Heart left ventricle (tissue), 13 donors: ENCODE measurements around the gene DPYSL3.

Experiments used
- POLR2A ChIP-seq, 2 donors: fragments of 450-650 bp; IDR thresholded peaks; one replicate each; pipeline ENCODE4 v1.6.1; 2017; ENCODE audit warnings: antibody characterized with exemption in 2 of 2, mild to moderate bottlenecking in 2 of 2, moderate library complexity in 2 of 2
- TF ChIP-seq, protein P1 (sequence below), 12 donors: fragments of 200-600 bp; sonication (generic) in 4 of 12; IDR thresholded peaks; one replicate each; pipeline versions ENCODE4 v1.5.0 to v1.8.0; 2018 to 2022; ENCODE audit warnings: antibody characterized with exemption in 12 of 12, mild to moderate bottlenecking in 5 of 12
- donor health status: ischemic (EF 13 %, LVEDD 7.1; RV severe dilation, severe dysfunction).
- donor health status: DM: no; HTN: yes; CAD: no.
- donor health status: DM: no; HTN: no; CAD: no.
- donor health status: ischemic (EF 25% LVEDD 6.9; RV normal size, moderate dysfunction).
- donor health status: ischemic (EF 25% LVEDD 5.7; RV mildly dilated, moderate dysfunction).
- donor health status: ischemic (EF 35%, LVEDD 5.7; RV mildly dilated, moderate dysfunction).
- donor health status: nonischemic (EF 11% LVEDD 7.7; RV severe dilation, severe dysfunction).
- donor health status: DM: yes; HTN: yes; CAD: no.
- donor health status: PGD.
- donor health status: ischemic (EF 29% LVEDD 5.4; RV normal size, mild dysfunction).
- donor health status: nonischemic (EF 23%, LVEDD 6.1; RV moderate dilation, normal function).

DNA sequence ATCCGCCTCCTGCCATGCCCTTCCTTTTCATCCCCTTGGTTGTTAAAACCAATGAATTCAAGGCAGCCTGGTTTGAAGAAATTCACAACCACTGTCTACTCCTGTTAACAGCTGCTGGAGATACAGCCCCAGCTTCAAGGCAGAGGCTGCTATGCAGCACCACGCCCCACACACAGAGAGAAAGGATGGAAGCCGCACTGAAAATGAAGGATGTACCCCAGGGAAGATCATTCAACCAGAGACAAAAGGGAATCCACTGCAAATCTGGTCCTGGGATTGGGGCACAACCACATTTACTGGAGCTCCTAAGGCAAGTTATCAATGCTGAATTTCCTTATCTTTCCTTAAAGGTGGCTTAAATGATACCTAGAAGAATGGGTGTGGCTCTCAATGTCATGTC, 58.7 kb downstream of the DPYSL3 start:
- TF ChIP-seq, protein P1, sequence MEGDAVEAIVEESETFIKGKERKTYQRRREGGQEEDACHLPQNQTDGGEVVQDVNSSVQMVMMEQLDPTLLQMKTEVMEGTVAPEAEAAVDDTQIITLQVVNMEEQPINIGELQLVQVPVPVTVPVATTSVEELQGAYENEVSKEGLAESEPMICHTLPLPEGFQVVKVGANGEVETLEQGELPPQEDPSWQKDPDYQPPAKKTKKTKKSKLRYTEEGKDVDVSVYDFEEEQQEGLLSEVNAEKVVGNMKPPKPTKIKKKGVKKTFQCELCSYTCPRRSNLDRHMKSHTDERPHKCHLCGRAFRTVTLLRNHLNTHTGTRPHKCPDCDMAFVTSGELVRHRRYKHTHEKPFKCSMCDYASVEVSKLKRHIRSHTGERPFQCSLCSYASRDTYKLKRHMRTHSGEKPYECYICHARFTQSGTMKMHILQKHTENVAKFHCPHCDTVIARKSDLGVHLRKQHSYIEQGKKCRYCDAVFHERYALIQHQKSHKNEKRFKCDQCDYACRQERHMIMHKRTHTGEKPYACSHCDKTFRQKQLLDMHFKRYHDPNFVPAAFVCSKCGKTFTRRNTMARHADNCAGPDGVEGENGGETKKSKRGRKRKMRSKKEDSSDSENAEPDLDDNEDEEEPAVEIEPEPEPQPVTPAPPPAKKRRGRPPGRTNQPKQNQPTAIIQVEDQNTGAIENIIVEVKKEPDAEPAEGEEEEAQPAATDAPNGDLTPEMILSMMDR (IDR thresholded peaks at IDR 0.05): no peak
- no peak for TF ChIP-seq POLR2A (IDR thresholded peaks at IDR 0.05)
